ENCODE measurements around the gene MAP3K3. TPM values are rescaled to one million over a fixed set of nuclear protein-coding genes. Genes with fewer than 3 reads are reported as not detected.

MAP3K3 gene
- total RNA-seq, 1 experiment from 2014 or later, result 24.3 TPM

- H2AK5ac ChIP-seq (ENCODE audit: insufficient read length, low read length), result no peak overlapping the region
- peaks cover 20 to 43% (median 36%) of the 10 kb centered on the region in 3 experiments; a peak in 6 of 7 replicates for H3K36me3 Mint-ChIP-seq (ENCODE audit: insufficient read depth in 1 of 3, low read depth in 3 of 3)
- no peaks in the 10 kb centered on the region for H3K9me3 ChIP-seq (ENCODE audit: control insufficient read depth, low read depth, low read length)
- H2BK120ac ChIP-seq (ENCODE audit: low read depth, low read length, poor library complexity, severe bottlenecking), result no peak overlapping the region
- H3K4me2 ChIP-seq (ENCODE audit: insufficient read depth, insufficient read length, low read length), result no peak overlapping the region
- H3K14ac ChIP-seq (ENCODE audit: insufficient read depth, low read length), result no peak overlapping the region
- no peak overlapping the region for H3T11ph ChIP-seq (ENCODE audit: low read length)
- H3K27me3 ChIP-seq (ENCODE audit: insufficient read depth, low read length), result no peaks in the 10 kb centered on the region
- no peak overlapping the region for H2BK12ac ChIP-seq (ENCODE audit: insufficient read length, low read depth, low read length)
- no peak overlapping the region for H2BK15ac ChIP-seq (ENCODE audit: low read depth, low read length)
- no peak overlapping the region for H4K8ac ChIP-seq (replicated peaks; ENCODE audit: insufficient read length, low read depth, low read length)
- DNase-seq, result no peak
- WGBS (ENCODE audit: extremely low coverage, insufficient read length, low lambda C conversion rate), result no CpG with 5 or more reads among the region's 3 CpGs
- H3K9me3 Mint-ChIP-seq, result no peaks in the 10 kb centered on the region
- H3K27ac ChIP-seq (ENCODE audit: insufficient read length, low read depth, low read length), result no peak overlapping the region
- H4K20me1 ChIP-seq (ENCODE audit: control insufficient read depth, insufficient read depth, insufficient read length), result no peaks in the 10 kb centered on the region
- no peak overlapping the region for H3K23ac ChIP-seq (ENCODE audit: insufficient read length, low read depth, low read length)
- TF ChIP-seq CTCF (conservative IDR thresholded peaks at IDR 0.05), result no peak
- no peak overlapping the region for H3K56ac ChIP-seq (ENCODE audit: insufficient read length, low read depth, low read length)
- H3K27ac Mint-ChIP-seq, result peak overlapping the region in 2 of 3 experiments; percentile 40 to 57; a peak in 2 of 7 replicates
- no peak overlapping the region for H3K4me3 Mint-ChIP-seq
- H3K9ac ChIP-seq (ENCODE audit: extremely low read depth, insufficient read length, low read length), result no peak overlapping the region
- no peaks in the 10 kb centered on the region for H3K4me1 ChIP-seq (ENCODE audit: insufficient read depth, low read length)
- no peaks in the 10 kb centered on the region for H3K79me1 ChIP-seq (ENCODE audit: insufficient read depth, low read depth, low read length, poor library complexity, severe bottlenecking)
- no peak overlapping the region for H3K18ac ChIP-seq (ENCODE audit: insufficient read length, low read depth, low read length)
- H3K79me2 ChIP-seq (ENCODE audit: insufficient read depth, low read length), result no peaks in the 10 kb centered on the region; the same call in 1 of the 2 replicates
- no peak overlapping the region for H3K4ac ChIP-seq (ENCODE audit: low read depth, low read length)
- no peak overlapping the region for H2AFZ ChIP-seq (ENCODE audit: low read length)
- H2BK20ac ChIP-seq (ENCODE audit: low read depth, low read length, poor library complexity, severe bottlenecking), result no peak overlapping the region
- H3K27me3 Mint-ChIP-seq (ENCODE audit: low read depth), result no peaks in the 10 kb centered on the region
- H4K5ac ChIP-seq (ENCODE audit: insufficient read length, low read depth, low read length), result no peak overlapping the region
- H4K91ac ChIP-seq (ENCODE audit: insufficient read length, low read depth, low read length), result no peak overlapping the region
- peaks cover 0 to 4% of the 10 kb centered on the region in 2 experiments; a peak in 1 of 4 replicates for H3K4me1 Mint-ChIP-seq
- no peaks in the 10 kb centered on the region for H3K23me2 ChIP-seq (ENCODE audit: insufficient read length, low read depth, low read length, poor library complexity, severe bottlenecking)
- H2BK5ac ChIP-seq (ENCODE audit: insufficient read length, low read length), result no peak overlapping the region
Measured at GRCh38 chr17:63592797-63593196, 29.4 kb upstream of the MAP3K3 start.
